GM21528 (cell line): ENCODE data around the gene PRR4.

Experiments
- ATAC-seq: cut with Tn5 transposase; IDR thresholded peaks from one replicate; pipeline ENCODE4 v1.9.1; 2021; ENCODE audit warnings: mild to moderate bottlenecking, moderate library complexity; ENCODE audit not compliant: unreplicated experiment, low FRiP score

Gene PRR4

DNA sequence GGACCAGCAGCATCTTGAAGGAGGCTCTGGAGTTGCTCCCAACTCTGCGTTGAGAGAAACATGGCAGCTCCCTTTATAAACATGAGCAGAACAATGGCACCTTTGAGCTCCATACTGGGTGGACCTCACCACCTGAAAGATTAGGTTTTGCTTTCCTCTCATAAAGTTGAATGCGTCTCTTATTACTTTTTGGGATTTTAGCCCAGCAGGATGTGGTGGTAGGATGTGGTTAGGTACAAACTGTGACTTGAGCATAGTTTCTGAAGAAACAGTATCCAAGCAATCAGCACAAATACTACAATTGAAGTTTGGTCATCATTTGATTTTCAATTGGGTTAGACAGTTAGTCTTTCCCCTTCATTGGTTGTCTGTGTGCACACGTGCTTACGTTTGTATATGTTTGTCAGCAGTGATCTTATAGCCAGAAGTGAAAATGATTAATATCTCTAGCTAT is at the start of gene PRR4:
PRR4 (minus strand) TSS at position 51 of the 454 bp plus-strand sequence; CDS start at position 13, 38 bp downstream.
- ATAC-seq, result no peak

- ATAC-seq, result no peak
These were observed 47.6 kb upstream of the PRR4 start for GRCh38 chr12:10896854-10897253.

DNA sequence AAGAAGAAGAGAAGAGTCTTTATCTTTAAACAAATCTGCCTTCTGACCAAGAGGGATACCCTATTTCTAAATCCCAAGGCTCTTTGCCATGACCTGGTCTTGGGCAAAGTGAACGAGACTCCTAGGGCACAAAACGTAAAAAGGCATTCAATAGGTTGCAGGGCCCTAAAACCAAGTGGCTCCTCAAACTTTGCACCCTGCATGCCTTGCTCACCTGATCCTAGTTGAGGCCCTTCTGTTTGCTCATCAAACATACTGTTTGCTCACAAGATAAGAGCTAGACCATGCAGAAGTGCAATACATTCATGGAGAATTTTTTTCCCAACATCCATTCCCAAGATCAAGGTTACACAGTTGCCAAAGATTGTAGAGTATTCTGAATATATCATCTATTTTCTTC is 42.7 kb upstream of the PRR4 start:
- no peak for ATAC-seq

GRCh38 chr12:10889226-10889625 is 40.0 kb upstream of the PRR4 start:
- ATAC-seq, result no peak

GRCh38 chr12:10884086-10884725 is 34.9 kb upstream of the PRR4 start, which contains the start of gene PRH1:
TSS of gene PRH1 (minus strand) at chr12:10884255. CDS start at chr12:10884217, 38 bp downstream.
- ATAC-seq, result no peak

DNA sequence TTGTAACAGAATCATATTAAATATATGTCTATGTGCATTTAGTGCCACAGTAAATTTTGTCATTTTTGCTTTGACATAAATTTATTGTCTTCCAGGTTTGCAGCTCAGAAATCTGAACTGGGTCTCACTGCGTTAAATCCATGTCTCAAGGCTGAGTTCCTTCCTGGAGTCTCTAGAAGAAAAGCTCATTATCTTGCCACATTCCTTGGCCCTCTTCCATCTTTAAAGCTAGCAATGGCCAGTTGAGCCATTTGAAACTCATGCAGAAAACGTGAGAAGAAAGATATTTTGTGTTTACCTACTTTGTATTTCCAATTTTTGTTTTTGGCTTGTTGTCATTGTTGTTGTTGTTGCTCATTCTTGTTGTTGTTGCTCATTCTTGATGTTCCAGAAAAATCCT is 24.1 kb upstream of the PRR4 start:
- no peak for ATAC-seq

GRCh38 chr12:10867381-10867780 is 18.1 kb upstream of the PRR4 start:
- no peak for ATAC-seq

GRCh38 chr12:10863512-10864218 is 14.4 kb upstream of the PRR4 start:
- no peak for ATAC-seq

DNA sequence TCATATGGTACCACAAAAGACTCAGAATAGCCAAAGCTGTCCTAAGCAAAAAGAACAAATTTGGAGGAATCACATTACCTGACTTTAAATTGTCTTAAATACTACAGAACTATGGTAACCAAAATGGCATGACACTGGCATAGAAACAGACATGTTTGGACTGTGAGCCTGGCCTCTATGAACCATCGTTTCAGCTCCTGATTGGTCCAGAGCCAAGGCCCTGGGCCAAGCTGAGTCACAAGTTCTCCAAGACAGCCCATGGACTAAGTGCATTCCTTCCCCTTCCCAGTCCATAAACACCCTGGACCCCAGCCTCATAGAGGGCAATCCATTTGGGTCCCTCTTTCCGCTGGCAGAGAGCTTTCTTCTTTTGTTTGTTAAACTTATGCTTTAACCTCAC is 12.1 kb upstream of the PRR4 start:
- no peak for ATAC-seq

DNA sequence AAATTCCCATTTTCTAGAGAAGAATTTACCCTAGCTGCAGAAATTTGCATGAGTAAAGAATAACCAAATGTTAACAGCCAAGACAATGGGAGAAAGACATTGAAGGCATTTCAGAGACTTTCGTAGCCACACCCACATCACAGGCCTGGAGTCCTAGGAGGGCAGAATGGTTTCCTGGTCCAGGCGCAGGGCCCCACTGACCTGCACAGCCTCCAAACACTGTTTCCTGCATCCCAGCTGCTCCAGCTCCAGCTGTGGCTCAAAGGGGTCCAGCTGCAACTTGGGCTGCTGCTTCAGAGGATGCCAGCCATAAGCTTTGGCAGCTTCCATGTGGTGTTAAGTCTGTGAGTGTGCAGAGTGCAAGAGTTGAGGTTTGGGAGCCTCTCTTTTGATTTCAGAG is 6.5 kb upstream of the PRR4 start:
- no peak for ATAC-seq

DNA sequence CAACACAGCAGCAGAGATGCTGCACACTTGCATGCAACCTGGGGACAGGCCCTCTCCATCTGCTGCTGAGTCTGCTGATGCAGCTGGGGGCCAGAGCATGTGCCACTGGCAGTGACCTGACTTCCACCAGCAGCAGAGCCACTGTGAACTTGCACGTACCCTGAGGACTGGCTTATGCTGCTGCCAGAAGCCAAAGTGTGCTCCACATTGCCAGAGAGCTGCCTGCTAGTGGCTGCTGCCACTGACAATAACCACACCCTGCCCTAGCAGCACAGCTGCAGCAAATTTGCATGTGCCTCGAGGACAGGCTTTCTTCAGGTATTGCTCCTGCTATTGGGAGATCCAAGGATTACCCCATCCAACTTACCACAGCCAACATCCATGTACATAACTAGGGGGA is 4.5 kb upstream of the PRR4 start:
- no peak for ATAC-seq

DNA sequence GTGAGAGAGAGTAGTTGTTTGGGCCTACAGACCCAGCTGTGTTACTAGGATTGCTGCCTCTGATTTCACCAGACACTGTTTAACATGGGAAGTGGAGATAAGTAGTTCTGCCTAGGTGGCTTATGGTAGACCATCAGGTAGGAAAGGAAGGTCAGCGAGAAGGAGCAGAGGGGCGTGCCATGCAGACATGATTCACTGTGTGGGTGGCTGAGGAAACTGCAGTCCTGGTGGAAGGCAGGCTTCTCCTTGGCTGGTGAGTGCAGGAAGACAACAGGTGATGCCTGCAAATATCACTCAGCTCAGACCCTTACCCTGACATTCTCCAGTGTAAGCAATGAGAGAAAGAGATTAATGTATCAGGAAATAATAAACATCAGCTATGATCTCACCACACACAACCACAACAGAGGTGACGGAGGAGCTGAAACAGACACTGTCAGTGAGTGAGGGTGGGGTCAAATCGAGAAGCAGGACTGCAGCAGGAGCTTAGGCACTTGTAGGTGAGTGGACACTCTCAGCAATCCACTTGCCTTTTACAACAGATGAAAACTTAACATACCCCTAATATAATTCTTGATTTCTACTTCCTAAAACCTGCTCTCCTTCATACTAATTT is 2.1 kb upstream of the PRR4 start:
- no peak for ATAC-seq

- no peak for ATAC-seq
These were observed 1.5 kb downstream of the PRR4 start for GRCh38 chr12:10847744-10848143.

DNA sequence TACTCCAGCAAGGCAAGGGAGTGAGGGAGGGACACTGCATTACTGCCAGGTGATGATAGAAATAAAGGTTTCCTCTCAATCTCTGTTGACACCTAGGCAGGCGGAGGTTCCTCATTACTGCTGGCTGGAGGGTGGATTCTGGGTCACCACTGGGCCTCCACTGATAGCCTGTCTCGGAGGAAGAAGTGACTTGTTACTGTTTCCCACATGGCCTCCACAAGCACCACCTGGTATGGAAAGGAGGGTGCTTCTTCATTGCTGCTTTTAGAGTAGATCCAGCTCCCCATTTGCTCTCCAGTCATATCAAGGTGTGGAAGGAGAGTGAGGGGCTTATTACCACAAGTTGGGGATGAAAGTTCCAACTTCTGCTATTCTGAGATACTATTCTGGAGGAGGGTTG is 6.4 kb downstream of the PRR4 start:
- no peak for ATAC-seq

DNA sequence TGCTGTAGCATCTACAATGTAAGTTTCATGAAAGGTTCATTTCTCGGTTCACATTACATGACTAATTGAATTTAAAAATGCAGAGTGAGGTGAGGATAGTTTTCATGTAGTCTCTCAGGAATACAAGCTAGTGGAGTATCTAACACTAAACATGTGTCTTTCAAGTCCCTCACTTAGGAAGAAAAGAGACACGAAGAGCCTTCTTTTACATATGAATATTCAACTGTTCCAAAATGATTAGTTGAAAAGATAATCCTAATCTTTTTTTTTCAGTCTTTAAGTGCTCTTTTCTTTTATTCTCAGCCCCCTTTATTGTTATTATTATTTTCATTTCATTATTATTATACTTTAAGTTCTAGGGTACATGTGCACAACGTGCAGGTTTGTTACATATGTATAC is 10.8 kb downstream of the PRR4 start:
- ATAC-seq, result no peak

GRCh38 chr12:10829994-10830393 is 19.3 kb downstream of the PRR4 start:
- no peak for ATAC-seq

DNA sequence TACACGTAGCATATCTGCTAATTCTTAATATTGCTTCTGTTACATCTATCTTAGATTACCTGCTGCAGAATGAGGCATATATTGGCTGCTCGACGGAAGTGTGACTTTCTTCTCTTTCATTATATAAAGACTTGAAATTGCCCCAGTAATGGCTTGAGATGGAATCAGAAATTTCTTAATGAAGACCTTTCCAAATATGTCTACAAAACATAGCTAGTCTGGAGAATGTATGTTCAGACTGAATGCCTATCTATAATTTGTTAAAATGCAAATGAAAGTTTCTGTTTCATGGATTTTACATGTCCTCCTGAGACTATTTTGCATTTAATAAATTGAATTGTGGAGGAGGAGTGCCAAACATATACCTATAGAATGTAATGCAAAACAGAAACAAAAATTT is 23.0 kb downstream of the PRR4 start, which contains the start of gene TAS2R10:
TAS2R10 (minus strand) TSS at position 101 of the 400 bp plus-strand sequence; CDS start at position 12, 89 bp downstream.
- no peak for ATAC-seq

GRCh38 chr12:10824957-10825356 is 24.3 kb downstream of the PRR4 start:
- ATAC-seq, result no peak

GRCh38 chr12:10811883-10812536 is 37.3 kb downstream of the PRR4 start:
- no peak for ATAC-seq

DNA sequence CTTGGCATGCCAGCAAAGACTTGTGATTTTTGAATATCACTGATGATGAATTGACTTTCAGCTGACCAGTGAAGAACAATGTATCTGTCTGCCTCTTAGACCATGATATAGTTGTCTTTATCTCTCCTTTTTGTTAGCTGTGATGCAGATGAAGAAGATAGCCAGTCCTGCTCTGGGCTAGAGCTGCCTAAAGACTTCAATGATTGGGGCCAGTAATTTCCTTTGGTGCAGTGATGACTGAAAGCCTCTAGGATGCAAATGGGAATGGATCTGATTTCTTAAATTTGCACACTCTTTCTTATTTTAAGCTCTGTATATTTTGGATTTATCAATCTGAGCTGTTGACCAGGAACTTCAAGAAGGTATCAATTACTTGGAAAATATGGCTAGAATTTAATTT is 39.2 kb downstream of the PRR4 start, which contains the start of gene TAS2R9:
TAS2R9 (minus strand) TSS at position 101 of the 400 bp plus-strand sequence; CDS start at position 8, 93 bp downstream.
- no peak for ATAC-seq

DNA sequence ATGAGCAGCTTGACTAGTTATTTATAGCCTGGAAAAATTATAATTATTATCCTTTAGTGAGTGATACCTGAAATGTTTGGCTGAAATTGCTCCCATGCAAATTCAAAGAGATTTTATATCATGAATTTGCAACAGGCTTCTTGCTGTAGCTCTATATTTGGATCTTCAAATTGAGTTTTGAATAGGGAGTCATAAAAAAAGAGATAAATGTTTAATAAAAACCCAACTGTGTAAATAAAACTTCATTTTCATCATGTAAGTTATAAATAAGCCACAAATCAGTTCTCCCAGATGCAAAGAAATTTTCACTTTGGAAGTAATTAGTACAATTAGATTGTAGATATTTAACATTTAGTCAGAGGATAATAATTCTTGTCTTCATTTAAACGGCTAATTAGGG is 42.1 kb downstream of the PRR4 start, which contains the start of gene TAS2R8:
TAS2R8 (minus strand) TSS at position 101 of the 400 bp plus-strand sequence. CDS start 306 bp downstream, outside the sequence.
- no peak for ATAC-seq
